Chondrocyte (in vitro differentiated cells): Measurements from ENCODE around the gene TTC16. TPM values are rescaled to one million over a fixed set of nuclear protein-coding genes. Genes with fewer than 3 reads are reported as not detected.

Source experiments
- DNase-seq: peaks from one replicate; pipeline ENCODE4 v3.0.0; 2021; ENCODE audit warnings: mixed read lengths, low spot score
- H3K27ac Mint-ChIP-seq: one replicate; pipeline ENCODE4 v1.8.0; 2021; ENCODE audit warnings: mild to moderate bottlenecking, moderate library complexity, mixed read lengths; ENCODE audit not compliant: unreplicated experiment
- H3K27me3 Mint-ChIP-seq: 2 replicates; pipeline ENCODE4 v1.8.0; 2021; ENCODE audit warnings: low read depth, mixed read lengths
- H3K36me3 Mint-ChIP-seq: 2 replicates; pipeline ENCODE4 v1.8.0; 2021; ENCODE audit warnings: low read depth, mixed read lengths
- H3K4me1 Mint-ChIP-seq: 2 replicates; pipeline ENCODE4 v1.8.0; 2021; ENCODE audit warnings: low read depth, mild to moderate bottlenecking, mixed read lengths
- H3K4me3 Mint-ChIP-seq: one replicate; pipeline ENCODE4 v1.8.0; 2021; ENCODE audit warnings: mild to moderate bottlenecking, moderate library complexity, mixed read lengths; ENCODE audit not compliant: unreplicated experiment
- H3K9me3 Mint-ChIP-seq: 2 replicates; pipeline ENCODE4 v1.8.0; 2021; ENCODE audit warnings: low read depth, mixed read lengths
- total RNA-seq: library from RNA; stranded (reverse); gene quantifications from 3 replicates; pipeline ENCODE4 v1.2.1, GENCODE V29; 2021
- TF ChIP-seq, protein P1 (sequence below): fragments of 200-600 bp; sonication (generic); IDR thresholded peaks from 2 replicates; pipeline ENCODE4 v1.5.0; 2021; ENCODE audit warnings: antibody characterized with exemption, mild to moderate bottlenecking, moderate library complexity

The TTC16 gene
- total RNA-seq, 1 donor from 2014 or later: not detected

DNA sequence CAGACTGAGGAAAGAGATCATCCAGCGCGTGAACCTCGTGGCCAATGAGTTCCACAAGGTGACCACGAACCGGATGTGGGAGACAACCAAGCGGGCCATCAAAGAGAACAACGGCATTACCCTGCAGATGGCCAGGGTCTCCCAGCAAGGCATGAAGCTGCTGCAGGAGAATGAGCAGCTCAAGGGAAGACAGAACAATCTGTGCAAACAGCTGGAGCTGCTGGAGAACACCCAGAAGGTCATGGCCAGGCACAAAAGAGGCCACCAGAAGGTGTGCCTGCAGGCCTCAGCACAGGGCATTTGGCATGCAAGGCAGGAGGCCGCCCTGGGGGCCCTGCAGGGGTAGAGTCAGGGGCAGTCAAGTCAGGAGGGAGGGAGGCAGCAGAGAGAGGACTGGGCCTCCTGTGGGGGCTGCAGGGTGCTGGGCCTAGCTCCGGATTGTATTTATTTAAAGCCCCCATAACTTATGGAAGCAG, 4.6 kb upstream of the TTC16 start:
- TF ChIP-seq, protein P1, sequence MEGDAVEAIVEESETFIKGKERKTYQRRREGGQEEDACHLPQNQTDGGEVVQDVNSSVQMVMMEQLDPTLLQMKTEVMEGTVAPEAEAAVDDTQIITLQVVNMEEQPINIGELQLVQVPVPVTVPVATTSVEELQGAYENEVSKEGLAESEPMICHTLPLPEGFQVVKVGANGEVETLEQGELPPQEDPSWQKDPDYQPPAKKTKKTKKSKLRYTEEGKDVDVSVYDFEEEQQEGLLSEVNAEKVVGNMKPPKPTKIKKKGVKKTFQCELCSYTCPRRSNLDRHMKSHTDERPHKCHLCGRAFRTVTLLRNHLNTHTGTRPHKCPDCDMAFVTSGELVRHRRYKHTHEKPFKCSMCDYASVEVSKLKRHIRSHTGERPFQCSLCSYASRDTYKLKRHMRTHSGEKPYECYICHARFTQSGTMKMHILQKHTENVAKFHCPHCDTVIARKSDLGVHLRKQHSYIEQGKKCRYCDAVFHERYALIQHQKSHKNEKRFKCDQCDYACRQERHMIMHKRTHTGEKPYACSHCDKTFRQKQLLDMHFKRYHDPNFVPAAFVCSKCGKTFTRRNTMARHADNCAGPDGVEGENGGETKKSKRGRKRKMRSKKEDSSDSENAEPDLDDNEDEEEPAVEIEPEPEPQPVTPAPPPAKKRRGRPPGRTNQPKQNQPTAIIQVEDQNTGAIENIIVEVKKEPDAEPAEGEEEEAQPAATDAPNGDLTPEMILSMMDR: no peak
- Mint-ChIP-seq H3K4me1 (peaks cover 9% of the 10 kb centered on the region), H3K27ac (no peak overlapping the region), H3K4me3 (no peak overlapping the region), H3K27me3 (no peaks in the 10 kb centered on the region), H3K36me3 (no peaks in the 10 kb centered on the region), H3K9me3 (peaks cover 3% of the 10 kb centered on the region)
- no peak for DNase-seq

DNA sequence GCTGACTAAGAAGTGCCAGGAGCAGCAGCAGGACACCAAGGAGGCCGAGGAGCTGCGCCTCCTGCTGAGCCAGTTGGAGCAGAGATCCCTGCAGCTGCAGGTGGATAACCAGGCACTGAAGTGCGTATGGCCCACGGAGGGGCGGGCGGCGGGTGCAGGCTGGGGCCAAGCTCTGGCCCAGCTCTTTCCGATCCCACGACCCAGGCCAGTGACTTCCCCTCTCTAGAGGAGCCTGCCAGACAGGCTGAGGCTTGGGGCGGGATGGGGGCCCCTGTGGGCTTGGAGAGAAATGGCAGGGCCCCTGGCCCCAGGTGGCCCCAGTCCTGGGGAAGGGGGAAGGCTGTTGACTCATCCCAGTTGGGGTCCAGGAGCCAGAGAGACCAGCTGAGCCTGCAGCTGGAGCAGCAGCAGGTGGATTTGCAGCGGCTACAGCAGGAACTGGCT, 4.0 kb upstream of the TTC16 start:
- H3K4me1 Mint-ChIP-seq: peaks cover 10% of the 10 kb centered on the region
- H3K27ac Mint-ChIP-seq: no peak overlapping the region
- H3K4me3 Mint-ChIP-seq: no peak overlapping the region
- TF ChIP-seq, protein P1: no peak
- H3K36me3 Mint-ChIP-seq: no peaks in the 10 kb centered on the region
- no peaks in the 10 kb centered on the region for H3K27me3 Mint-ChIP-seq
- DNase-seq: no peak
- peaks cover 3% of the 10 kb centered on the region for H3K9me3 Mint-ChIP-seq

DNA sequence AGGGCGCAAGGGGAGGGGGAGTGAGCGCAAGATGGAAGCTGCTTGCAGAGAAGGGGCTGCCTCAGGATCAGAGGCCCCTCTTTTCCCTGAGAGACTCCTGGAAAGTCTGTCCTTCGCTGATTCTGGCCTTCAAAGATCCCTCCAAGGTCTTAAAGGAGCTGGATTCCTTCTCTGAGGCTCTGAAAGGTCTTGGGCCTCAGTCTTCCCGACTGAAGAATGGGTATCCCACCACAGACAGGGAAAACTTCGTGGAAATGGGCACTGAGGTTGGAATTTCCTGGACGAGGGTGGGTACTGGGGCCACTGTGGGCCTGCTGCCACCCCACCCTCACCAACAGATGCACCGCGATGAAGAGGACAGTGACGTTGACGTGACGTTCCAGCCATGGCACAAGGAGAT, 3.5 kb upstream of the TTC16 start:
- DNase-seq: no peak
- Mint-ChIP-seq H3K27me3 (no peaks in the 10 kb centered on the region), H3K9me3 (peaks cover 3% of the 10 kb centered on the region), H3K4me1 (peaks cover 10% of the 10 kb centered on the region), H3K4me3 (peak overlapping the region; percentile 19), H3K27ac (no peak overlapping the region), H3K36me3 (no peaks in the 10 kb centered on the region)
- TF ChIP-seq, protein P1: no peak

DNA sequence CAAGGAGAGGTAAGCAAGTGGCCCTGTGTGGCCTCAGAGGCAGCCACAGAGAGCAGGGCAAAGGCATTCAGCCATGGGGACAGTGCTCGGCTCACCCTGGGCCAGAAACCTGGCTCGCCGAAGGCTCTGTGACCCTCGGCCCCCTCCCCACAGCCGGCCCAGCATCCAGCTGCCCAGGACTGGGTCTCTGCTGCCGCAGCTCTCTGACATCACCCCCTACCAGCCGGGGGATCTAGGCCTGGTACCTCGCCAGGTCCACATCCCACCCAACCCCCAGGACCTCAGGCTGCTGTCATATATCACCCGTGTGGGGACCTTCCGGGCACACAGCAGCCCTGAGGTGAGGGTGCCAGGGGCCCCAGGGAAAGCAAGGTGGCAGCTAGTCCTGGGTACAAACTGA, 3.0 kb upstream of the TTC16 start:
- no peak overlapping the region for H3K27ac Mint-ChIP-seq
- H3K4me1 Mint-ChIP-seq: peaks cover 10% of the 10 kb centered on the region
- H3K4me3 Mint-ChIP-seq: no peak overlapping the region
- H3K36me3 Mint-ChIP-seq: no peaks in the 10 kb centered on the region
- H3K9me3 Mint-ChIP-seq: peaks cover 3% of the 10 kb centered on the region
- DNase-seq: no peak
- no peaks in the 10 kb centered on the region for H3K27me3 Mint-ChIP-seq
- TF ChIP-seq, protein P1: no peak

DNA sequence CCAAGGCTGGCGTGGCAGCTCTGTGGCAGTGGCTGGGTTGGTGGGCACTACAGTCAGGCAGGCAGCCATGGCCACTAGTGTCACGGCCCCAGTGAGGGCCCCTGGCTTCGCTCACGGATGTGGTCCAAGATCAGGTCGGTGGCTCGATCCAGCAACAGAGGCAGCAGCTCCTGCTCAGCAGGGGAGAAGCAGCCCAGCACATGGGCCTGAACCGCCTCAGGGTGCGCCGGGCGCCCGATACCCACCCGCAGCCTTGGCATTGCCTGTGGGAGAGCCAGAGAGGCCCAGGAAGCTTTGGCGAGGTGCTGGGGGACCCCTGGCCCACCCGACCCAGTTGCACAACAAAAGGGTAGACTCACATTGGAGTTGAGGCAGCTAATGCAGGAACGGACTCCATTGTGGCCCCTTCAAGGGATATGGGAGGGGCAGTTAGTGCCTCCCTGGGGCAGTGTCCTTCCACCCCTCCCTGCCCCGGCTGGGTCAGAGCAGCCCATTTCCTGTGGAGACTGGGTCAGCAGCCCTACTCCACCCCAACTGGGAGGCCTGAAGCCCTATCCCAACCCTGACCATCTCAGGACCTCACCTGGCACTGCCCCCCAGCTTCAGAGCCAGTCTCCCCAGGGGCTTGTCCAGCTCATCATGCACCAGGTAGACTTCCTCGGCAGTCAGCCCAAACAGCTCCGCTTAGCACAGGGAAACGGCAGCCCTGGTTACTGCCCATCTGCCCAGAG, 1.7 kb upstream of the TTC16 start:
- DNase-seq: no peak
- Mint-ChIP-seq H3K4me1 (peaks cover 10% of the 10 kb centered on the region), H3K36me3 (no peaks in the 10 kb centered on the region), H3K27me3 (no peaks in the 10 kb centered on the region), H3K9me3 (no peaks in the 10 kb centered on the region), H3K27ac (peak overlapping the region; percentile 17), H3K4me3 (peak overlapping the region; percentile 97)
- TF ChIP-seq, protein P1: no peak
